Erythroblast (primary cell): ENCODE data around the gene GREB1.

ENCODE experiments used
- GATA1 ChIP-seq: IDR thresholded peaks from 2 replicates; pipeline ENCODE4 v1.6.1; 2011; ENCODE audit warnings: low read depth, mild to moderate bottlenecking, control low read depth, low read length, moderate library complexity
- POLR2A ChIP-seq: IDR thresholded peaks from 2 replicates; pipeline ENCODE4 v1.6.1; 2011; ENCODE audit warnings: mild to moderate bottlenecking, low read length

- TF ChIP-seq POLR2A (no peak), GATA1 (no peak)
These were observed 123.3 kb downstream of the GREB1 start for GRCh38 chr2:11657195-11657594.
